Measurements from ENCODE around the gene OGG1. TPM values are rescaled to one million over a fixed set of nuclear protein-coding genes. Genes with fewer than 3 reads are reported as not detected.

Gene OGG1
- total and polyA plus RNA-seq, 2 experiments from 2014 or later: 23.0 to 36.5 TPM

DNA sequence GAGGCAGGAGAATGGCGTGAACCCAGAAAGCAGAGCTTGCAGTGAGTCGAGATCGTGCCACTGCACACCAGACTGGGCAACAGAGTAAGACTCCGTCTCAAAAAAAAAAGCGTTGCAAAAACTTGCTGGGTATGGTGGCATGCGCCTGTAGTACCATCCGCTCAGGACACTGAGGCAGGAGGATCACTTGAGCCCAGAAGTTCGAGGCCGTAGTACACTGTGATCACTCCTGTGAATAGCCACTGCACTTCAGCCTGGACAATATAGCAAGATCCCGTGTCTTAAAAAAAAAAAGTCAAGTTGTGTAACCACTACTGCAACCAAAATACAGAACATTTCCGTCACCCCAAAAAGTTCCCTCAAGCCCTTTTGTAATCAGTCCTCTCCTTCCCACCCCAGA, 44.6 kb downstream of the OGG1 start:
- no peak overlapping the region for H3K27ac ChIP-seq
- in situ Hi-C loops (cut with MboI): no loop called here
- H3K9me2 ChIP-seq (ENCODE audit: insufficient read depth): no peaks in the 10 kb centered on the region
- H3K27me3 ChIP-seq (replicated peaks; ENCODE audit: insufficient read depth): no peaks in the 10 kb centered on the region
- H3K36me3 ChIP-seq (ENCODE audit: low read depth): peaks cover 23% of the 10 kb centered on the region
- TF ChIP-seq EZH2phosphoT487 (IDR thresholded peaks at IDR 0.05; ENCODE audit: insufficient read depth, low read depth) (no peak), EZH2 (IDR thresholded peaks at IDR 0.05; ENCODE audit: insufficient read depth, poor library complexity, severe bottlenecking) (no peak)
- no peaks in the 10 kb centered on the region for H3K9me3 ChIP-seq (ENCODE audit: low read depth)
- H4K20me1 ChIP-seq (ENCODE audit: insufficient read depth): no peaks in the 10 kb centered on the region
- H3F3A ChIP-seq (ENCODE audit: insufficient read depth): peaks cover 10% of the 10 kb centered on the region
- 97 to 98% methylated on average over 11 of the region's 11 CpGs for WGBS, 2 experiments (ENCODE audit: low coverage in 1 of 2, low lambda C conversion rate in 2 of 2, missing lambda C conversion rate in 2 of 2)
- H3K4me2 ChIP-seq (ENCODE audit: unreplicated experiment): peak overlapping the region; percentile 97
- H3K4me3 ChIP-seq: peak overlapping the region; percentile 99; the same call in 1 of the 2 replicates
- DNase-seq: no peak
- no peak overlapping the region for H2AFZ ChIP-seq
- peaks cover 13% of the 10 kb centered on the region for H3K4me1 ChIP-seq (ENCODE audit: insufficient read depth)
- H3K9ac ChIP-seq: no peak overlapping the region
- peaks cover 88% of the 10 kb centered on the region for H3K79me2 ChIP-seq (ENCODE audit: insufficient read depth)

GRCh38 chr3:9795207-9795606, 45.5 kb downstream of the OGG1 start:
- DNase-seq: no peak
- Histone ChIP-seq H3K27ac (no peak overlapping the region), H4K20me1 (ENCODE audit: insufficient read depth) (no peaks in the 10 kb centered on the region), H3K36me3 (ENCODE audit: low read depth) (peaks cover 30% of the 10 kb centered on the region), H2AFZ (no peak overlapping the region), H3K79me2 (ENCODE audit: insufficient read depth) (peaks cover 93% of the 10 kb centered on the region), H3K4me3 (no peak overlapping the region), H3K9ac (peak overlapping the region; percentile 9; the same call in 1 of the 2 replicates), H3K9me2 (ENCODE audit: insufficient read depth) (no peaks in the 10 kb centered on the region), H3K4me2 (ENCODE audit: unreplicated experiment) (no peak overlapping the region), H3K27me3 (replicated peaks; ENCODE audit: insufficient read depth) (no peaks in the 10 kb centered on the region), H3K4me1 (ENCODE audit: insufficient read depth) (peaks cover 13% of the 10 kb centered on the region), H3K9me3 (ENCODE audit: low read depth) (no peaks in the 10 kb centered on the region), H3F3A (ENCODE audit: insufficient read depth) (peaks cover 18% of the 10 kb centered on the region)
- in situ Hi-C loops (cut with MboI): no loop called here
- 94 to 100% methylated on average over 5 of the region's 5 CpGs for WGBS, 2 experiments (ENCODE audit: low coverage in 1 of 2, low lambda C conversion rate in 2 of 2, missing lambda C conversion rate in 2 of 2)
- TF ChIP-seq EZH2 (IDR thresholded peaks at IDR 0.05; ENCODE audit: insufficient read depth, poor library complexity, severe bottlenecking): no peak

GRCh38 chr3:9797196-9797945, 47.6 kb downstream of the OGG1 start:
- in situ Hi-C loops (cut with MboI): no loop called here
- H2AFZ ChIP-seq: no peak overlapping the region
- no peak overlapping the region for H3K27ac ChIP-seq
- H3F3A ChIP-seq (ENCODE audit: insufficient read depth): peaks cover 24% of the 10 kb centered on the region; the same call in 1 of the 2 replicates
- peaks cover 46% of the 10 kb centered on the region for H3K36me3 ChIP-seq (ENCODE audit: low read depth)
- DNase-seq: no peak
- no peak overlapping the region for H3K4me3 ChIP-seq
- H3K9me3 ChIP-seq (ENCODE audit: low read depth): no peaks in the 10 kb centered on the region
- no peak overlapping the region for H3K4me2 ChIP-seq (ENCODE audit: unreplicated experiment)
- 95 to 96% methylated on average over 12 of the region's 12 CpGs for WGBS, 2 experiments (ENCODE audit: low coverage in 1 of 2, low lambda C conversion rate in 2 of 2, missing lambda C conversion rate in 2 of 2)
- no peaks in the 10 kb centered on the region for H3K27me3 ChIP-seq (replicated peaks; ENCODE audit: insufficient read depth)
- H3K9me2 ChIP-seq (ENCODE audit: insufficient read depth): no peaks in the 10 kb centered on the region
- no peaks in the 10 kb centered on the region for H4K20me1 ChIP-seq (ENCODE audit: insufficient read depth)
- TF ChIP-seq EZH2 (IDR thresholded peaks at IDR 0.05; ENCODE audit: insufficient read depth, poor library complexity, severe bottlenecking) (no peak), EZH2phosphoT487 (IDR thresholded peaks at IDR 0.05; ENCODE audit: insufficient read depth, low read depth) (no peak)
- peaks cover 7% of the 10 kb centered on the region for H3K4me1 ChIP-seq (ENCODE audit: insufficient read depth)
- peaks cover 90% of the 10 kb centered on the region for H3K79me2 ChIP-seq (ENCODE audit: insufficient read depth)
- H3K9ac ChIP-seq: no peak overlapping the region

DNA sequence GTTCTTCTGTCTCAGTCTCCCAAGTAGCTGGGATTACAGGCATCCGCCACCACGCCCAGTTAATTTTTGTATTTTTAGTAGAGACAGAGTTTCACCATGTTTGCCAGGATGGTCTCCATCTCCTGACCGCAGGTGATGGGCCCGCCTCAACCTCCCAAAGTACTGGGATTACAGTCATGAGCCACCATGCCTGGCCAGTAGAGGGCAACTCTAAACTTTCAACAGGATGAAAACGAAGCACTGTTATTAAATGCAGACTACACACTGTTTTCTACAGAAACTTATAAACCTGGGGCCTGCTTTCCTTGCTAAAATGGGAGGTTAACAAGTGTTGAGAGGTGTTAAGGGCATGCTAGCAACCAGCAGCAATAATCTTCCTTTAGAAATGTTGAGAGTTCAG, 50.8 kb downstream of the OGG1 start:
- Histone ChIP-seq H4K20me1 (ENCODE audit: insufficient read depth) (no peaks in the 10 kb centered on the region), H3K4me2 (ENCODE audit: unreplicated experiment) (no peak overlapping the region), H3K27ac (no peak overlapping the region), H3K27me3 (replicated peaks; ENCODE audit: insufficient read depth) (no peaks in the 10 kb centered on the region), H3K79me2 (ENCODE audit: insufficient read depth) (peaks cover 77% of the 10 kb centered on the region), H3K9me3 (ENCODE audit: low read depth) (no peaks in the 10 kb centered on the region), H2AFZ (no peak overlapping the region), H3K36me3 (ENCODE audit: low read depth) (peaks cover 75% of the 10 kb centered on the region), H3F3A (ENCODE audit: insufficient read depth) (peaks cover 48% of the 10 kb centered on the region), H3K9me2 (ENCODE audit: insufficient read depth) (no peaks in the 10 kb centered on the region), H3K4me3 (no peak overlapping the region), H3K9ac (no peak overlapping the region), H3K4me1 (ENCODE audit: insufficient read depth) (no peaks in the 10 kb centered on the region)
- WGBS, 2 experiments (ENCODE audit: low coverage in 1 of 2, low lambda C conversion rate in 2 of 2, missing lambda C conversion rate in 2 of 2): 79 to 82% methylated on average over 5 of the region's 5 CpGs
- in situ Hi-C loops (cut with MboI): no loop called here
- TF ChIP-seq EZH2 (IDR thresholded peaks at IDR 0.05; ENCODE audit: insufficient read depth, poor library complexity, severe bottlenecking) (no peak), EZH2phosphoT487 (IDR thresholded peaks at IDR 0.05; ENCODE audit: insufficient read depth, low read depth) (no peak)
- peak; percentile 26 for DNase-seq
